Stimulated activated CD8-positive, alpha-beta memory T cell treated with anti-CD3 and anti-CD28 coated beads, Interleukin-4, amount 100 ng/mL, for 48 hours (primary cell): ENCODE results near the gene PDLIM7.
A peak's percentile ranks its signal among the peaks of the same experiment; 100 is the strongest.

Experiments
- DNase-seq: peaks from one replicate; pipeline ENCODE4 v3.0.0-alpha.2; 2020

Gene PDLIM7

DNA sequence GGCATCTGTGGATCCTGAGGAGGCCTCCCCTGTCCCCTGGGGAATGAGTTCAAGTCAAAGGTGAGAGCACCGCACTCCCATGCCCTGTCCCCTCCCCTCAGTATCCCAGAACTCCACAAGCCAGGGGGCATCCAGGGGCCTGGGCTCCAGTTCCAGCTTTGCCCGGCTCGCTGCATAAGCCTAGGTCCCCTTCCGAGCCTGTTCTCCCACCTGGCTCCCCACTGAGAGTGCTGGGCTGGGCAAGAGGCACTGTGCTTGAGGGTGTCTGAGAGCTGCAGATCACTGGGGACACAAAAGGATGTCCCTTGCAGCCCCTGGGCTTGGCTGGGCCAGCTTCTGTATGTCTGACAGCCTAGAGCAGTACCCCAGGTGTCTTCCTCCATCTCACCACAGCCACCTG lies 7.7 kb upstream of the PDLIM7 start:
- no peak for DNase-seq

DNA sequence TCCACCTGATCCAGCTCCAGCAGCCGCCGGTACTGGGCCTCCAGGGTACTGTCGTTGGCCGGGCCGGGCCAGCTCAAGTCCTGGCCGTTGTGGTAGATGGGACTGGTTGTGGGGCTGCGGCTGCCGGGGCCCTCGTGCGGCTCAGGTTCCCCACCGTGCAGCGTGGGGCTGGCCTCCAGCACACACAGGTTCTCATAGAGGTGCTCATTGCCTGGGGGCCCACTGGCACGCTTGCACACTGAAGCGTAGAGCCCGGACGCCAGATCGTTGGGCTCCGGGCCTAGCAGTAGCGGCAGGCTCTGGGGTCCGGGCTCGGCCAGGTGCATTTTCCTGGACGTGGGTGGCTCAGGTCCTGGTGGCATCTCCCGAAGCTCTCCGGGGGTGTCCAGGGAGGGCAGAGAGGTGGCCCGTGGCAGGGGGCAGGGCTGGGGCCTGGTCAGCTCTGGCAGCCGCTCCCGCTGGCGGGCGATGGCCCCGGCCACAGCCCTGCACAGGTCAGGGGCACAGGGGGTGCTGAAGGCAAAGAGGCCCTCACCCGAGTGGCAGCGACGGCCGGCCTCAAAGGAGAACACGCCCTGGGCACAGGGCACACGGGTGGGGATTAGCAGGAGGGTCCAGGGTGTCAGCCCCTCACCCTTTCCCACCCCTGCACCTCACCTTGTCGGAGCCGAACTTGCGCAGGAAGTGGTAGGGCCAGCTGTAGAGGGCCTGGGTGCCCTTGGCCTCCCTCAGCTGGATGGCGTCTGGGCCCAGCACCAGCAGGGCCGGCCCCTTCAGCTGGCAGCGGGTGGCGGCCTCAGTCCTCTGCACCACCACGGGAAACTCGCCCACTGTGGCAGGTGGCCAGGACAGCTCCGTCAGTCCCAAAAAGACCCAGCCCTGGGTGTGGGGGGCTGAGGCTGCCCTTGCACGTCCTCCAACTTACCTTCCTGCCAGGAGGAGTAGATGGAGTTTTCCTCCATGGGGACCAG lies 7.0 kb upstream of the PDLIM7 start:
- no peak for DNase-seq

DNA sequence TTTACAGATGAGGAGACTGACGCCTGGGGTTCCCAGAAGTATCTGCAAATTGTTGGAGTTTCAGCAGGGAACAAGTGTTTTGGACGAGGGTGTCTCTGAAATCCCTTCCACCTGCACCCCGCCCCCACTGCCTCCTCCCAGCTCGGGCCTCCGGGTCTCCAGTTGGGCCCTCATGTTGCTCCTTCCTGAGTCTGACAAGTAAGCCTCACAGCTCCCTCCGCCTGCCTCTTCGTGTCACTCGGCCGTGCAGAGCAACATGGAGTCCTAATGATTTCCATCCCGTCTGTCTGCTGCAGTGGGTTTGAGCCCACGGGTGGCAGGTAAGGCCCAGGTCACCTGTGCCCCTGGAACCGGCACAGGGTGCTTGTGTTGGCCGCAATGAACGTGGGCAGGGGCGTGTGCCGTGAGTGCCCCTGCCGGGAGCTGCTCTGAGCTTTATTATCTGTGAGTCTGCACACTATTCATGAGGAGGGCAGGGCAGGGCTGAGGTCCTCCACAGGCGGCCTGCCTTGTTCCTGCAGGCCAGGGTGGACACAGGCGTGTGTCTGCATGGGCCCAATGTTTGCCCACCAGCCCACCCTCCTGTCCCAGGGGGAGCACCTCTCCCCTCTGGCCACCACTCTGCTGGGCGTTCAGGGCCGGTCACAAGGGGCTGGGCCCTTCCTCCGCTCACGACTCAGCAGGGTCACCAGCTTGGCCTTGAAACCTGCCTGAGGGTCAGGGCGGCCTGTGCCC lies 6.1 kb upstream of the PDLIM7 start:
- no peak for DNase-seq

DNA sequence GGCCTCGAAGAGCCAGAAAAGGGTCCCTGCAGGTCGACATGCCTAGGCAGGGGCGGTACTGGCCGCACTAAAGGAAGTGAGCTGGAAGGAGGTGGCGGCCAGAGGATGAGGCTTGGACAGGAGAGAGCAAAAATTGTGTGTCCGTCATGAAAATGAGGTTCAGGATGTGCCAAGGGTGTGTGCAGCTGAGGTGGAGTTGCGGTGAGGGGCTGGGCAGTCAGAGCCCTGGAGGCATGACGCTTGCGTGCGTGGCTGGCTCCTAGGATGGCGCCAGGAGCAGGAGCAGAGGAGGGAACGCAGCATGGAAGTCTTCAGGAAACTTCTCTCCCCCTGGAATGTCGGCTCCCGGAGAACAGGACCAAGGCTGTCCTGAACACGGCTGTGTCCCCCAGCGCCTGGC lies 5.5 kb upstream of the PDLIM7 start:
- DNase-seq: no peak

DNA sequence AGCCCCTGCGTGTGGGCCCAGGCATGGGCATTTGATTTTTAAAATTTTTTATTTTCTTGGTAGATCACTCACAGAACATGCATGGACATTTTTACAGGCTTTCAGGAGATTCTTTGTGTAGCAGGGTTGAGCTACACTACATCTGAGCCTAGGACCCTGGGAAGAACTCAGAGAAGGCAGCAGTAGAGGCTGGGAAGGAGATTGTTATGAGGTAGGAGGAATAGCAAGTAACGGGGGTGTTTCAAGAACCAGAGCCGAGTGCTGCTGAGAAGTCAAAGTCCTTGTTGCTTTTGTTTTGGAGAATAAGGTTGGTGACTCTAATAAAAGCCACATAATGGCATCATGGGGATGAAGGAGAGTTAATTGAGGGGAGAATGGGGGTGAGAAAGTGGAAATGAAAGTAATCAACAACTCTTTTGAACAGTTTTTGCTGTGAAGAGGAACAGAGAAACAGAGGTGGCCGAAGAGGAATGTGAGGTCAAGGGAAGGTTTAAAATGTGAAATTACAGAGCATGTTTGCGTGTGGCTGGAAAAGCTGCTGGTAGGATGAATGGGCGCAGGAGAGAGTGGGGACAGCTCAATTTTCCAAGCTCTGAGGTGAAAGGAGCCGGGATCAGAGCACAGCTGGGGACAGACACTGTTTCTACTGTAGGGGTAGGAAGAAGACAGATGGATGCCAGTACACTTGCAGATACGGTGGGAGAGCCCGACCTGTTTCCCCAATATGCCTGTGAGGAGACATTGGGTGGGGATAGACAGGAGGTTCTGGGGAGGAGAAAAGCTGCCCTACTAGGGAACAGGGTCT lies 4.7 kb upstream of the PDLIM7 start:
- DNase-seq: no peak

DNA sequence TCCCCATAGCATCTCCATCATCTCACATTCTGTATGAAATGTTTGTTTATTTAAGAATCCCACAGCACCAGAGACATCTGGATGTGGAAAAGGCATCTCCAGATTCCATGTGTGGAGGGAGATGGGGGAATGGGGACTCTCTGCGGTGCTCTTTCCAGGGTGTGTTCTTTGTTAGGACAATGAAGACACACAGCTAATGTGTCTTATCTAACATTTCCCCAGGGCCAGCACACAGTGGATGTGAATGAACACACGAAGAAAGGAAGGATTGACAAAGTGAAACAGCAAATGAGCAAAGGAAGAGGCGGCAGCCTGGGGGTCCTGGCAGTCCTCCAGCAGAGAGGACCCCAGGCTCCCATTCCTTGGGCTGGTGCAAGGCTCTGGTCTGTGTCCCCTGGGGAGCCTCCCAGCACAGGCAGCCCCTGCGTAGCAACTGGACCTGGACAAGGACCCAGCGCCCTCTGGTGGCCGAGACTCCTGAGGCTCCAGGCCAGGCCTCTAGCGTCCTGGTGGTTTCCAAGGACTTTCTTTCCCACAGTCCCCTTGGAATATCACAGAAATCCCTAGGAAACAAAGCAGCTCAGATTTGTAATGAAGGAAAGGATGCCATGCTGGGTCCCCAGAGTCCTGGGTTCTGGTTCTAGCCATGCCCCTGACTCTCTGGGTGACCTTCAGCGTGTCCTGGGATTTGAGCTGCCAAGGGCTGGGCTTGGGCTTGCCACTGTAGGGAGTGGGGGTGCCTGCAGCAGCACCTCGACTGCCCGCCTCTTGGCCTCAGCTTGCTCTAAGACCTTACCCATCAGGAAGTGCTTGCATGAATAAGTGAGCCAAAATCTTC lies 3.5 kb upstream of the PDLIM7 start:
- peak; percentile 97 for DNase-seq

DNA sequence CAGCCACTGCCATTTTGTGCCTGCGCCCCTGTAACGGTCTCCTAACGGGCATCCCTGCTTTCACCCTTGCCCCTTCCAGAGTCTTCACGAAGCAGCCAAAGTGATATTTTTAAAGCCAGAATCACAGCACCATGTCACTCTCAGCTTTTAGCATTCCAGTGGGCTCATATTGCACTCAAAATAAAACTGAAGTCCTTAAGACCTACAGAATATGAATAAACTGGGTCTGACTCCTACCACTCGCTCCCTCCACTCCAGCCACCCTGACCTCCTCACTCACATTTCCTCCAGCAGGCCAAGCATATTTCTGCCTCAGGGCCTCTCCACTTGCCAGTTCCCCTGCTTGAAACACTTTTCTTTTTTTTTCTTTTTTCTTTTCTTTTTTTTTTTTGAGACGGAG lies 2.4 kb upstream of the PDLIM7 start:
- no peak for DNase-seq

DNA sequence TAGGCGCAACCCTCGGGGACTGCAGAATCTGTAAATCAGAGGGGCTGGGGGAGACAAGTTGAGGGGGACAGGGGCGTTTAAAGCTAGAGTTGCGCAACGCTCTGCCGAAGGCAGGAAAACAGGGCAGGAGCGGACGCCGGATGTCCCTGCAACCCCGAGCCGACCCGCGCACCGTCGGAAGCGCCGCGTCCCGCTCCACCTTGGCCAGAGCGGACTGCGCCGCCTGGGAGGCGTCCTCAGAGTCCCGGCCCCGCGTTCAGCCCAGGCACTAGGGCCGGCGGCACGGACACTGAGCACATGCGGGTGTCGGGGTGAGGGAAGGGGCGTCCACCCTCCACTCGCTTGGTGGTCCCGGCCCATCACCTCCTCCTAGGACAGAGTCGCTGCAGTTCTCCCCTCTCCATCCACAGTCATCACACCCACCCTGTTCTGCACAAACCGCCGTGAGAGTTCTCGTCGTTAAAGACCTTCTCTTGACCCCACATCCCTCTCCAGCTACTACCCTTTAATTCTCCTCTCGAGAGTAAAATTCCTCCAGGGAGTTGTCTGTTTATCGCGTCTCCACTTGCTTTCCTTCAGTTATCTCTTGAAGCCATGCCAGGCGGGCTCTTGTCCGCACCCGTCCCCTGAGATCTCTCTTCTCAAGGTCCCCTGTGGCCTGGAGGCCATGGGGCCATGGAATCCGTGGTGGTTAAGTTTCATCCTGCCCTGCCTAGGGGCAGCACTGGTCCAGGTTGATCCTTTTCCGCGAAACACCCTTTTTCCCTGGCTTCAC lies 796 bp upstream of the PDLIM7 start:
- DNase-seq: peak; percentile 51

DNA sequence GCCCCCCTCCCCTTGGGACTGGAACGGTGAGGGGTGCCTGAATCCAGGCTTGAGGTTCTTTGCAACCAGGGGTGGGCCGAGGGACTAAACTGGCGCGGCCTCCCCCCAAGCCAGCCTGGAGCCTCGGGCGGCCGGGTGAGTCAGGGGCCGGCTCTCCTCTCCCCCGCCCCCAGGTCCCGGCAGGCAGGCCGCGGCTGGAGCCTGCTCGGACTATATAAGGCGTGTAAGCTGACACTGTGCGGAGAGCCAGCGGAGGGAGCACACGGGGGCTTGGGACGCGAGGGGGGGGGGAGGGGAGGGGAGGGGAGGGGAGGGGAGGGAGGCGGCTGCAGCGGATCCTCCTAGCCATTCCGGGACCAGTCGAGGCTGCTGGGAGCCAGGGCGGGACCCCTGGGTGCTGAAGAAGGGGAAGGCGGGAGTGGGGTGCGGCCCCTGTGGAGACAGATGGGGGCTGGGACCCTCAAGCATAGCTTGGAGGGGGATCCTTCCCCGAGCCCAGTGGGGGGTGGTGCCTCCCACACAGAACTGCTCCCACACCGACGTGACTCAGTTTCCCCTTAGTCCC lies 595 bp downstream of the PDLIM7 start:
- DNase-seq: no peak

DNA sequence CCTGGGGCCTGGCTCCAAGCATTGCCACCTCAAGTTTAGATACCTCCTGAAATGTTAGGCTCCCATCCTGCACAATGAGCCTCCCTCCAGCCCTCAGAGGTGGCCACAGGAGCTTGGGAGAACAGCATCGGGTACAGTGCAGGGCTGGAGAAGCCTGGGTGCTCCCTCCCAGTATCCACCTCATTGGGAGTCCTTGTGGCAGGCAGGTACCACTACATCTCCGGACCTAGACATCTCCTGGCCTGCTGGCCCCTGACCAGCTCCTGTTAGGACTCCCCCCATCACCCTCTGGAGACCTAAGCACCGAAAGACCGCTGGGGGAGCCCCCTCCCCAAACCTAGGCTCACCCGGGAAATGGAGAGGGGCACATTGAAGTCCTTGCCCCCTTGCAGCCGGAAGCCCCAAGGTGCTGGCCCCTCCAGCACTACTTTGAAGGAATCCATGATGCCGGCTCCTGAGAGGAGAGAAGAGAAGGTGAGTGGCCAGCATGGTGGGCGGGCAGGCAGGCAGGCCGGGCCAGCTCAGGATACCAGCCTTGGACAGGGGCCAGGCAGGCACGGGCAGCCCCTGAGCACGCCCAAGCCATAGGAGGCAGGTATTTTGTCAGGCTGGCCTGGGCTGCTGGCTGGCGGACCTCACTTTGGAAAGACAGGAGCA lies 1.2 kb downstream of the PDLIM7 start:
- DNase-seq: no peak

DNA sequence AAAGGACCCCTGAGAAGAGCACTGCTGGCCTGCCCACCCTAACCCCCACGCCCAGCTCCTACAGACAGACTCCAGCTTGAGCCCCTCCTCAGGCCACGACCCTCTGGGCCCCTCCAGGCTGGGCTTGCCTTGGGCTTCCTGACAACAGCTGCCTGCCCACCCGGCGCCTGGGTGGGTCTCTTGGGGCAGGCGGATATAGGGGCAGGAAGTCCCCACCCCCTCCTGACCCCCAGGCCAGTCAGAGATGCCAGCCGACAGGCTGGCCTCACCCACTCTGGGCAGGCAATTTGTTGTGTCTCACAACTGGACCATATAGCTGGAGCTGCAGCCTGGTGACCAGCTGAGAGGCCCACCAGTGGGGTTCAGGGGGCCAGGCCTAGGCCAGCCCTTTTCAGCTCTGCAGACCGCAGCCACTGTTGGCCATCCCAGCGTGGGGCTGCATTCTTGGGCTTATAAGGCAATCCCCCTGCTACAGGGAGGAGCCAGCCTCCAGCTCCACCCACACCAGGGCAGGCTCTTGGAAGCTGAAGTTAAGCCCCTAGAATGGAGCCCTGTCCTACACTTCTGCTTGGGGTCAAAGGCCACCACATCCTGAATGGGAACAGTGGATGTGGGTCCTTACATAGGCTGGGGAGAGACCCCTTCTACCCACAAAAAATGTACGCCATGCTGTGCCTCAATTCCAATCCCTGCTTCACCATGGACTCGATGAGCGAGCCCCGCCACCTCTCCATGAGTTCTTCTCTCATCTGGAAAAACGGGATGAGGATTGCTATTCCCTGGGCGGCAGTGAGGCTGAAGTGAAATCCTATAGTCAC lies 2.0 kb downstream of the PDLIM7 start:
- DNase-seq: no peak

DNA sequence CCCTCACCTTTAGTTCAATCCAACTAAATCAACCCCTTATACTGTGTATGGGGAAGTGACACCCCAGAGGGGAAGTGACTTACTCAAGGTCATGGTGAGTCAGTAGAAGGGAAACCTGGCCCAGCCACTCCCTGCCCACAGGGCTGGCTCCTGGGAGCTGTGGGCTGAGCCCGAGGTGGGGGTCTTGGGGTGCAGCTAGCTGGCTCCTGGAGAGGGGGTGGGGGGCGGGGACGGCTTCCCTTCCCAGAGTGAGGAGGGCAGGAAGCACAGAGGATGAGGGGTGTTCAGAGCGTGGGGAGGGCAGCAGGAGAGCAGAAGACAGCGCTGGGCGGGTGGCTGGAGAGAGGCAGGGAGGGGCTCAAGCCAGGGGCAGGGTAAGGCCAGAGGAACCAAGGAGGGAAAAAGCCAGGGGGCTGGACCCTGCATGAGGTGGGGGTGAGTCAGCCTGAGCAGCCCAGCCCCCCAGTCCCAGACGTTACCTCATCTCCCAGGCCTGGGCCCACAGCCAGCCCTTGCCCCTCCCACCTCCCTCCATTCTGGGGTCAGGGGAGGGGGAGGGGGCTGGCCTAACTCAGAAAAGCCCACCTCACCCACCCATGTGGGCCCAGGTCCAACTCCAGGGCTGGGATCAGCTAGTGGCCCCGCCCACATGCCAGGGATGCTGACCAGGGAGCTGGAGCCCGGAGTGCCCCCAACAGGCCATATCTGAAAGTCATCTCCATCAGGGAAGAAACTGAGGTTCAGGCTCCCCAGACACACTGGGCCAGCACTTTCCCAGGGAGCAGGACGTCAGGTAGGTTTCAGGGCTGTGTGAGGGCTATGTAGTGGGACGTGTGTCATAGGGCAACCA lies 2.8 kb downstream of the PDLIM7 start:
- peak; percentile 61 for DNase-seq

DNA sequence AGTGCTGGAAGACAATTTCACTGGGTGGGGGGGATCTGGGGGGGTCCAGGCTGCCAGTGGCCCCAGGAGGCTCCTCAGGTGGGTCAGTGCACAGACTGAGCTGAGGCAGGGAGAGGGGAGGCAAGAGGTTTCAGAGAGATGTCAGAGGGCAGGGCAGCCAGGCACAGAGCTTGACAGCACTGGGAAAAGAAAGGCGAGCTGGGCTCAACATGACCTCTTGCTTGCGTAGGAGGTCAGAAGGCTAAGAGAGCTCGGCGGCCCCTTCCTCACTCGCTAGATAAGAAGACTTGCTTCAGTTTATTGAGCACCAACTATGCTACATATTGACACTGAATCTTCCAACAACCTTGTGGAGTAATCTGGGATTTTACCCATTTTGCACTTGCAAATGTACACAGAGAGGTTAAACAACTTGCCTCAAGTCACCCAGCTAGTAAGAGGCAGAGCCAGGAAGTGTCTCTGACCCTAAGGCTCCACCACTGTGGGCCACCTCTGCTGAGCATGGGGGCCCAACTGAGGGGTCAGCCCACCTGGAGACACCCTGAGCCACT lies 3.5 kb downstream of the PDLIM7 start:
- no peak for DNase-seq

DNA sequence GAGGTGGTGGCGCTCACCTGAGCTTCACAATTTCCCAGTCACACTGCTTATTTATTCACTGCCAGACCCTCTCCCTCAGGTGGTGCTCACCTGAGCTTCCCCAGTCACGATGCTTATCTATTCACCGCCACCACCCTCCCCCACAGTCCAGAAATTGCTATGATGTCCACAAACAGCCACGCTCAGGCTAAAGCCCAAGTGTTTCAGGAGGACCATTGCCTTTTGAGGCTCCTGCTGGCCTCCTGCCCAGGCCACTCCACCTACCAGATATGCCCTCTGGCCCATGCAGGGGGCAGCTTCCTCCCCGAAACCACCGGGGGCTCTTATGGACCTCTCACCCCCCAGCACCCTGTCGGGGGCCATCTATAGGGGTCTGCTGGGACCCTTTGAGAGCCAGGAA lies 4.6 kb downstream of the PDLIM7 start:
- no peak for DNase-seq

DNA sequence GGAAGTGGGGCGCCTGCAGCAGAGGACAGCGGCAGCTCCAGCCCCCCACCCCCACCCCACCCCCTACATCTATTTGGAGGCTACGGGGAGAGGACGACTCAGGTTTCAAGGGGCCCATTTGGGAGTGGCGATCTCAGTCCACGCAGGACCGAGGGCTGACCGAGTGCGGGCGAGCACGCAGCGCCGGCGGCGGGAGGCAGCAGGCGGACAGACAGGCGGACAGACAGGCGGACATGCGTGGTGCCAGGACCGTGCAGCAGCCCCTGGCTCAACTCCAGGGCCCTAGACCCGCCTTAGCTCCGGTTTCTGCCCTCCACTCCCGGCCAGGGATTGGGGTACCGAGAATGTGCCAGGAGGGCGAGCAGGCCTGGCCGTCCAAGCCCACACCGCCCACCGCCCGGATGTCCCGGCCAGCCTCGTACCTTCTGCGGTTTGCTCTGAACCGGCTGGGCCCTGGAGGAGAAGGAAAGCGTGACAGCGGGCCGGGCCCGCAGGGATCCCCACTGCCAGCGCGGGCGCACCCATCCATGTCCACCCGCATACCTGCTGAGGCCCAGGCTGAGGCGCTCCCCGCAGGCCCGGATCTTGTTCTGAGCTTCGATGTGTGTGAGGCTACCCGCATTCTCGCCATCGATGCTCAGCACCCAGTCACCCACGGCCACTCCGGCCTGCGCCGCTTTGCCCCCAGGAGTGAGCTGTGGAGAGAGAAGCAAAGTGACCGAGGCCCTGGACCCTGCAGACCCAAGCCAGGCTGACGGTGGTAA lies 5.2 kb downstream of the PDLIM7 start:
- no peak for DNase-seq

DNA sequence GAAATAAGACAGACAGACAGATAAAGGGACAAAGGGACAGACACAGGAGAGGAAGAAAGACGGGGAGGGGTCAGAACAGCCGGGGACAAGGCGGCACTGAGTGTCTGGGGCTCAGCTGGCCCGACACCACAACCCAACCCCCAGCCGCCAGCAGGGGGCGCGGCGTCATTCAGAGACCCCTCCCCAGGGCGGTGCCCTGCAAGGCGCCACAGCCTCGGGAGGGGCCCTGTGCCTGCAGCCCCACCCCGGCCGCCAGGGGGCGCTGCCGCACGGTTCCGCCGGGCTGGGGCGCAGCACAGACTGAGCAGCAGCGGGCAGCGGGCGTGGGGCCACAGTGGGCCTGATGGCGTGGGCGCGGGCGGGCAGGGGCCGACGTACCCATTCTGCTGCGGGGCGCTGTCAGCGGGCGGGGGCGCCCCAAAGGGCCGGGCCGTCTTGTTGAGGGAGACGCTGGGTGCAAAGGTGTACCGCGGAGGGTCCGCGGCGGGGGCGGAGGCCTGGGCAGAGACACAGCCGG lies 5.9 kb downstream of the PDLIM7 start:
- peak; percentile 69 for DNase-seq

DNA sequence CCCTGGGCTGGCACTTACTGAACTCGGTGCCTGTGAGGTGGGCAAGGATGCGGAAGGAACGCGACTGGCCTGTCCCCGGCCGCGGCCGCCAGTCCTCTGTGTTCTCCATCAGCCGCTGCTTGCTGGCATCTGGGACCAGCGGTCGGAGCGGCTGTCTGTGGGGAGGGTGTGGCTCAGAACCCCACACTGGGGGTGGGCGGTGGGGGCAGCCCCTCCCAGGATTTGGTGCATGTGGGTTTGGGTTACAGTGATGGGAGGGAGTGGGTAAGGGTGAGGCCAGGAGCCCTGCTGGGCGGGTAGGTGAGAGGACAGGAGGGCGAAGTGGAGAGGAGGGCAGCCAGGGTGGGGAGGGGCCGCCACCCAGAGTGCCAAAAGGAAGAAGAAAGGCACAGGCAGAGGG lies 6.4 kb downstream of the PDLIM7 start:
- DNase-seq: no peak
